SKM-1 treated with dmso at 0.1 percent for 144 hours (cell line): ENCODE results near the gene PRSS12.
"Not testable (repeated sequence)": the region's sequence is repeated elsewhere in the genome, so short reads cannot be mapped to it uniquely, and the experiment has no call there.

Experiments used
- DNase-seq: peaks from one replicate; lab custom pipeline; 2025; ENCODE audit not compliant: unreplicated experiment; lab: John Stamatoyannopoulos, UW

PRSS12 gene

DNA sequence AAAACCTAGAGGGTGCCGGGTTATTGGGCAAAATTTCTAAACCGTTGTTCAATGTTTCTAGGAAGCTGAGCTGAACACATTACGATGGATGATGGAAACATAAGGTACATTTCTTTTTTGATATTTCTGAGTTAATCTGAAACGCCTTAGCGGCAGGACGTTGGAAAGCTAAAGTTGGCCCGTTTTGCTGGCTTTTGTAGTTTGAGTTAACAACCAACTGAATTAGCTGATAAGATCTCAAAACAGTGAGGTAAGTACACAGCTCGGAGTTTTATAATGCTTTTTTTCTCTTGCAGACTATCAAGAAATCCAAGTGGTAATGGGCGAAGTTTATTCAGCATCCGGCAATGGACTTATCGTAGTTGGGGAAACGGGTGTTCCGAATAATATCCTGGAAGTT is 73.5 kb downstream of the PRSS12 start:
- DNase-seq, result no peak

DNA sequence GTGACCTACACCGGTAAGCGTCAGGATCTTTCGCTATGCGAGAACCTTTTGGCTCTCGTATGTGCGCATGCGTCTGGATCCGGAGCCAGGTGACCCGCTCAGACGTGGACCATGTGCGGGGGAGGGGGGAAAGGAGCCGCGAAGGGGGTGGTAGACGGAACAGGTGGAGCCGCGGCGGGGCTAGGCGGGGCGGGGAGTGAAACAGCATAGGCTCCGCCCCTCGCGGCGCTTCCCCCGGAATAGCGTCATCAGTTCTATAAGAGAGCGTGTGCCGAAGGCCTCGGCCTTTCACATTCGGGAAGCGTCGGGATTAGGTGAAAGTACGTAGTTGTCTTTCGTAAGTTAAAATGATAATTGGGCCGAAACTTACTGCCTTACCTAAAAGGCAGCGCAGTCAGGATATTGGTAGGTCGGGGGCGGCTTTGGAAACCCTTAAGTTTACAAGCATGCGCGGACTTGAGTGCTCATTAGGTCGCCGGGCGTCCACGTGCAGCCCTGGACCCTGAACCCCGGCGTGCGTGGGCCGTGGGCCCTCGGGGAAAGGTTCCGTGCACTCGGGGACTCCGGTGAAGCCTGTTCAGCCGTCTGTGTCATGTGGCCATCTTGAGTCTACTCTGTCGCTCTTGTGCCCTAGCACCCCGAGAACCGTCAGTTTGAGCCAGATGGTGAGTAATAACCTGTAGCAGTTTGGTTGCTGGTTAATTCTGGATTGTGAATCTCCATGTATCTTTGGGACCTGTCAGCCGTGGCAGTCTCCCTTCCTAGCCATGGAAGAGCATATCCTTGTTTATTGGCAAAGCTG is 74.1 kb downstream of the PRSS12 start:
- DNase-seq, result peak; percentile 96

DNA sequence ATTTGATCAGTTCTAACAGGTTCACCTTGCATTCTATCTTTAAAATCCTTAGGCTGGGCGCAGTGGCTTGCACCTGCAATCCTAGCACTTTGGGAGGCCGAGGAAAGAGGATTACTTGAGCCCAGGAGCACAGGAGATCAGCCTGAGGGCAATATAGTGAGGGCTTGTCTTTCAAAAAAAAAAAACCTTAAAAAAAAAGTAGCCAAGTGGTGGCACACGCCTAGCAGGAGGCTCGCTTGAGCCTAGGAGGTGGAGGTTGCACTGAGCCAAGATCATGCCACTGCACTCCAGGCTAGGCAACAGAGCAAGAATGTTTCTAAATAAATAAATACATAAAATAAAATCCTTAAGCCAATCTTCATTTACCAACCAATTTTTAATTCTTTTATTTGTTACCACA is 75.6 kb downstream of the PRSS12 start:
- DNase-seq, result no peak

DNA sequence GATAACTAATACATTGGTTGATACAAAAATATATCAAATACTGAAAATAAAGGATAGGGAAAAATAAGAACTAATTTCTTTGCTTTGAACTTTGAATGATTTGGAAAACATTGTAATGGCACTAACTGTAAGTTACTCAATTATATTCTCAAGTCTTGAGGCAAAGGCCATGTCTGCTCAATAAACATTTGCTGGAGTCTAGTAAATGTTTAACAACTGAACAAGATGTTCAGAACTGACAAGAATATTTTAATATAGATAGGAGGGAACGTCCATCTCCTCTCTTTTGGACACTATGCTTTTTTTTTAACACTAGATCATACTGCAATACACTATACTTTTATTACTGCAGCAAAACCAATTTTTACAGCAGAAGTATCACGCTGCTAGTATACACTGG is 76.2 kb downstream of the PRSS12 start:
- DNase-seq, result no peak

DNA sequence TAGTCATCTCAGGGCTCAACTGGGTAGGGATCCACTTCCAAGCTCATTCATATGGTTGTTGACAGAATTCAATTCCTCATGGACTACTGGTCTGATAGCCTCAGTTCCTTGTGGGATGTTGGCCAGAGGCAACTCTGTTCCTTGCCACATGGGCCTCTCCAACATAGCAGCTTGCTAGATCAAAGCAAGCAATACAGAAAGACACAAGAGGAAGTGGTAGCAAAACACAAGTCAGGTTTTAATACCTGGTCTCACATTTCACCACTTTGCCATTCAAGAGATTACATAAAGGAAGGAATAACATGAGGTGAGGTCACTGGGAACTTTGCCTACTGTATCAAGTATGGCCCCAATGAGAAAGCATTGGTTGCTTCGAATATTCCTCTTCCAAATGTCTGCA is 79.2 kb downstream of the PRSS12 start:
- no peak for DNase-seq

DNA sequence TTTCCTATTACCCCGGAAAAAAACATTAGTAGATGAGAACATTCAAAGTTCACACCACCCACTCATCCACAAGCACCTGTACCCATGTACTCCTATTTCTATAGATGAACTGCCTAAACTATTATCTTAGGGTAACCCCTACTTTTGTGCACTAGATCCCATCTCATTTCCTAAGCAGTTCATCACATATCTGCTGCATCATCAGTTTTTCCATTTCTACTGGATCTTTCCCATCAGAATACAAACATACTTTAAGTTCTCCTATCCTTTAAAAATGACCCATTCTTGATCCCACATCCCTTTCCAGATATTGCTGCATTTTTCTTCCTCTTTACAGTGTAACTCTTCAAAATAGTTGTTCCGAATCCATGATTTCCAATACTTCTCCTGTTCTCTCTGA is 81.0 kb downstream of the PRSS12 start:
- no peak for DNase-seq

DNA sequence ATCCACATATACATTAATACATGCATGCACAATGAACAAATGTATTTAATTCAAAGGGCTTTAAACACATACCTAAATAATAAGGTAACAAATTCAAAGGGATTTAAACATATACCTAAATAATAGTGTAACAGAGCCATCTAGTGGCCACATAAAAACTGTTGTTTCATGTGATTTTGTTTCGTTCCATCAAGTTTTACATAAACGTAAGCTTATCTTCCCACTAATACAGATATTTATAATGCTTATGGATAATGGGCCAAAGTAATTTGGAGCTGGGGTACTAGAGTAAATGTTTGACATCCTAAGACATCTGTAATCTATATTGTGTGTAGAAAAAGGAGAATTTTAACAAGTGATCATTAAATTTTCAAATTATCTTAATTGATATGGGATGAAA is 82.3 kb downstream of the PRSS12 start:
- DNase-seq, result peak; percentile 43

DNA sequence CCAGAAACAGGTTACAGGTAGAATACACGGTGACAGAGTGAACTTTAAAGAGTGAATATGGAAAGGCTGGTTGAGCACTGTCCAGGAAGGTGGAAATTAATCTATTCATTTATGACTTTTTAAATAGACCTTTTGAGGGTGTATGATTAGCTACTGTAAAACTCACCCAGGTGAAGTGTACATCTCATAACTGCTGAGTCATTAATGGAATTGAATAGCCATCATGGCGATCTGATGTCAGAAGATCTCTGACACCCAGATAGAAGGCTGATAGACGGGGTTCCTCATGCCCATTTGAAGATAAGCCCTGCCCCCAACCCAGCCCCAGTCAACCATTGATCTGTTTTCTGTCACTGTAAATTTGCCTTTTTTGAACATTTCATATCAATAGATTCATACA is 84.0 kb downstream of the PRSS12 start:
- no peak for DNase-seq

DNA sequence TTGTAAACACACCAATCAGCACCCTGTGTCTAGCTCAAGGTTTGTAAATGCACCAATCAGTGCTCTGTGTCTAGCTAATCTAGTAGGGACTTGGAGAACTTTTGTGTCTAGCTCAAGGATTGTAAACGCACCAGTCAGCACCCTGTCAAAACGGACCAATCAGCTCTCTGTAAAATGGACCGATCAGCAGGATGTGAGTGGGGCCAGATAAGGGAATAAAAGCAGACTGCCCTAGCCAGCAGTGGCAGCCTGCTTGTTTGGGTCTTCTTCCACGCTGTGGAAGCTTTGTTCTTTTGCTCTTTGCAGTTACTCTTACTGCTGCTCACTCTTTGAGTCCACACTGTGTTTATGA is 86.7 kb downstream of the PRSS12 start:
- DNase-seq, result not testable (repeated sequence)

DNA sequence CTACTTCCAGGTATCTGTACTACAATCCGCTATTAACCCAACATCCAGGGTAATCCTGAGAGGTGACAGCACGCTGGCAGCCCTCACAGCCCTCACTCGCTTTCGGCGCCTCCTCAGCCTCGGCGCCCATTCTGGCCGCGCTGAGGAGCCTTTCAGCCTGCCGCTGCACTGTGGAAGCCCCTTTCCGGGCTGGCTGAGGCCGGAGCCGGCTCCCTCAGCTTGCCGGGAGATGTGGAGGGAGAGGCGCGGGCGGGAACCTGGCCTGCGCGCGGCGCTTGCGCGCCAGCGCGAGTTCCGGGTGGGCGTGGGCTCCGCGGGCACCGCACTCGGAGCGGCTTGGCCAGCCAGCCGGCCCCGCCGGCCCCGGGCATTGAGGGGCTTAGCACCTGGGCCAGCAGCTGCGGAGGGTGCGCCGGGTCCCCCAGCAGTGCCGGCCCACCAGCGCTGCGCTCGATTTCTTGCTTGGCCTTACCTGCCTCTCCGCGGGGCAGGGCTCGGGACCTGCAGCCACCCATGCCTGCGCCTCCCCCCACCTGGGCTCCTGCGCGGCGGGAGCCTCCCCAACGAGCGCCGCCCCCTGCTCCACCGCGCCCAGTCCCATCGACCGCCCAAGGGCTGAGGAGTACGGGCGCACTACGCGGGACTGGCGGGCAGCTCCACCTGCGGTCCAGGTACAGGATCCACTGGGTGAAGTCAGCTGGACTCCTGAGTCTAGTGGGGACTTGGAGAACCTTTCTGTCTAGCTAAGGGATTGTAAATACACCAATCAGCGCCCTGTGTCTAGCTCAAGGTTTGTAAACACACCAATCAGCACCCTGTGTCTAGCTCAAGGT is 87.3 kb downstream of the PRSS12 start:
- no peak for DNase-seq

DNA sequence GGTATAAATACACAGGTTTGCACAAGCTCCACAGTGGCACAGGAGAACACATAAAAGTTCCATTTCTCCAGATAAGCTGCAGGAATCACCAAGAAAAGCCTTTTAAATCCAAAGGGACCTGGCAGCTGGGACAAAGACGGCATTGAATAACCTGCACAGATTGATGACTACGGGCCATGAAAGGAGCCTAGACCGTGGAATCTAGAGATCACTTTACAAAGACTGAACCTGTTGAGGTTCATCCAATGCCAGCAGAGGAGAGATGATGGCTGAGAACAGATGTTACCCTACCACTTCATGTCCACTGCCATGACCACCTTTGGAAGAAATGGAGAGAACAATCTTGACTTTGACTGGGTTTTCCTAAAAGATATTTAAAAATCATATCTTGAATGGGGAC is 88.7 kb downstream of the PRSS12 start:
- no peak for DNase-seq

DNA sequence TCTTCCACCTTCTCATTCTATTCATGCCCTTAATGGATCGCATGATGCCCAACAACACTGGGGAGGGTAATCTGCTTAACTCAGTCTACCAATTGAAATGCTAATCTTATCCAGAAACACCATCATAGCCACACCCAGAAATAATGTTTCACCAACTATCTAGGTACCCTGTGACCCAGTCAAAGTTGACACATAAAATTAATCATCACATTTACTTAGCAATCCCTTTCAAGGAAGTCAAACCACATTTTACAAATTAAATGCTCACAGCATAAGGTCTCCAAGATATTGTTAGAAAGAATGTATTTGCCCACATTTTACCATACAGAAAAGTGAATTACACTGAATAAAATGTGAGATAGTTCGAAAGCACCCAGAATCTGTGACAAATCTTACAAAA is 92.5 kb downstream of the PRSS12 start:
- DNase-seq, result no peak

DNA sequence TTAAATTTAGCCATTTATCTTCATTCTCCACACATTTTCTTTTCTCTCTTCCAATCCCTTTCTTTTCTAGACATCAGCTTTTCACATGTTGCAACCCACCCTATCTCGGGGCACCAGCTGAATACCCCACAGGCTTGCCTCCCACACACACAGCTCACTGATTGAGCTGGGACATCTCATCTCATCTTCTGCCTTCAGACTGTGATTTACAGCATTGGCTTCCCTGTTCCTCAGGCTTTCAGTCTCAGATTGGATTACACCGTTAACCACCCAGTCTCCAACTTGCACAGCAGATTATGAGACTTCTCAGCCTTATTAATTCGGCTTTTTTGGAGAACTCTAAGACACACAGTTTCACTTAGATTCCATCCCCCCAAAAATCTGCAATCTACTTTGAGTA is 93.7 kb downstream of the PRSS12 start:
- DNase-seq, result no peak

DNA sequence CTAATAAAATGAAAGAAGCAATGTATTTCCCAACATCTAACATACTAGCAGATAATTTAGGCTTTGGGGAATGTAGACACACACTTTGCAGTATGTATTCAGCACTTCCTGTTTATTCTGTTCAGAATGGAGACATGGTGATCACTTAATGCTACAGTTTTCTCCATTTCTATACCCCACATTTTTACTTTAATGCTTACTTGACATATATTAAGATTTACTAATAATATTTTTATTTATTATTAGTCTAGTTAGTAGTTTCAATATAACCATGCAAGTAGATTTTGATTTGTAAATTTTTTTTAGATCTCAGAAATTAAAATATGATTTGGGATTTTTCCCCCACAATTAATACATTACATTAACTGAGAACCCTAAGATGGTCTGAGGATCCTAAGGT is 98.4 kb downstream of the PRSS12 start:
- no peak for DNase-seq

DNA sequence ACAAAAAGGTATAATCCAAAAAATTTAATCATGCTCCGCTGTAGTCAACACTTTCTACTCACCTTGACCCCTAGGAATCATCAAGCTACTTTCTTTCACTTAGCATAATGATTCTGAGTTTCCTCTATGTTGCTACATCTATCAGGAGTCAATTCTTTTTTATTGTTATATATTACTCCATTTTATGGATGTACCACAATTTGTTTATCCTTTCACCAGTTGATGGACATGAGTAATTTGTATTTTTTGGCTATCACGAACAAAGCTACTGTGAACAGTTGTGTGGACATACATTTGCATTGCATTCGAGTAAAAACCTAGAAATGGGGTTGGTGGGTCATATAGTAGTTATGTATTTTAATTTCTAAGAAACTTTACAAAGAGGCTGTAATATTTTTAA is 102.9 kb downstream of the PRSS12 start:
- DNase-seq, result no peak

DNA sequence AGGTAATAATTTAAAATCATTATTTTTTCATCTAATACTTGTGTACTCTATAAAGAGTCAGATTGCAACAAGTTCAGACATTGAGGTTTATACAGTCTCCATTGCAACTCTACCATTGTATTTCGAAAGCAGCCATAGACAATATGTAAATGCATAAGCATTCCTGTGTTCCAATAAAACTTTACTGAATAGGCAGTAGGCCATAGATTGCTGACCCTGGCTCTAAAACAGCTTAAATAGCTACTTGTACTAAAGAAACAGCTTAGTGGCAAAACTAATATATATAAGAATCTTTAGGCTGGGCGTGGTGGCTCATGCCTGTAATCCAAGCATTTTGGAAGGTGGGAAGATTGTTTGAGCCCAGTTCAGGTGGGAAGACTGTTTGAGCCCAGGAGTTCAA is 115.3 kb downstream of the PRSS12 start:
- no peak for DNase-seq

DNA sequence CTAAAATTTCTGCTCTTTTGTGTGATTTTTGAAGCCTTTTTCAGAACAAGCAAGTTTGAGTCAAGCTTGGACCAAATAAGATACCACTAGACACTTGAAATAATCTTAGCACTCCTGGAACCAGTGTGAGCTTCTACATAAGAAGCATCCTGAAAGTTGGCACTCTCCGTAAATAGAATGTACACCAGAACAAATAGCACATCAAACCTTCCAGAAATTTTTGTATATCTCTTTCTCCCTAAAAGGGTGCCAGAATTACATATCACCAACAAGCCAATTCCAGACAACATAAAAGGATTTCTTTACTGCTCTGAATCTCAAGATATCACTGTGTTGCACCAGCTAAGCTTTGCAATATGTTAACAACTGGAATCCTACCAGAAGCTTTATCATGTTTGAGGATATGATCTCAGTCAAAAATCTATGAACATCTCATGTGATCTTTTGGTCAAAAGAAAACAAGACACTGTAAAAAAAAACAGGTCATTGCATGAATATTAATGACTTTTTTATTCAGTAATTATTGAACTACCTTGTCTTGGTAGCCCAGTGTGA is 117.2 kb downstream of the PRSS12 start:
- DNase-seq, result no peak
